OCI-LY1 (cell line): ENCODE data around the gene MAP2K7.
"Not testable (repeated sequence)": the region's sequence is repeated elsewhere in the genome, so short reads cannot be mapped to it uniquely, and the experiment has no call there.

Experiments used
- EZH2 ChIP-seq: fragments of 200-600 bp; sonication (generic), shearing (Covaris generic); IDR thresholded peaks from 2 replicates; pipeline ENCODE4 v1.8.0; 2017; ENCODE audit warnings: borderline replicate concordance, mixed run types, mild to moderate bottlenecking, antibody characterized with exemption, low read length, moderate library complexity, mixed read lengths
- TF ChIP-seq, protein P1 (sequence below): fragments of 200-600 bp; sonication (generic), shearing (Covaris generic); IDR thresholded peaks from 2 replicates; pipeline ENCODE4 v1.5.1; 2017; ENCODE audit warnings: mild to moderate bottlenecking, antibody characterized with exemption, low read length, moderate library complexity, mixed read lengths

- TF ChIP-seq, protein P1, sequence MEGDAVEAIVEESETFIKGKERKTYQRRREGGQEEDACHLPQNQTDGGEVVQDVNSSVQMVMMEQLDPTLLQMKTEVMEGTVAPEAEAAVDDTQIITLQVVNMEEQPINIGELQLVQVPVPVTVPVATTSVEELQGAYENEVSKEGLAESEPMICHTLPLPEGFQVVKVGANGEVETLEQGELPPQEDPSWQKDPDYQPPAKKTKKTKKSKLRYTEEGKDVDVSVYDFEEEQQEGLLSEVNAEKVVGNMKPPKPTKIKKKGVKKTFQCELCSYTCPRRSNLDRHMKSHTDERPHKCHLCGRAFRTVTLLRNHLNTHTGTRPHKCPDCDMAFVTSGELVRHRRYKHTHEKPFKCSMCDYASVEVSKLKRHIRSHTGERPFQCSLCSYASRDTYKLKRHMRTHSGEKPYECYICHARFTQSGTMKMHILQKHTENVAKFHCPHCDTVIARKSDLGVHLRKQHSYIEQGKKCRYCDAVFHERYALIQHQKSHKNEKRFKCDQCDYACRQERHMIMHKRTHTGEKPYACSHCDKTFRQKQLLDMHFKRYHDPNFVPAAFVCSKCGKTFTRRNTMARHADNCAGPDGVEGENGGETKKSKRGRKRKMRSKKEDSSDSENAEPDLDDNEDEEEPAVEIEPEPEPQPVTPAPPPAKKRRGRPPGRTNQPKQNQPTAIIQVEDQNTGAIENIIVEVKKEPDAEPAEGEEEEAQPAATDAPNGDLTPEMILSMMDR, result not testable (repeated sequence)
- TF ChIP-seq EZH2, result not testable (repeated sequence)
These were observed 44.6 kb upstream of the MAP2K7 start for GRCh38 chr19:7859087-7859486.
